ENCODE results near the gene NRIP1.

NRIP1 gene

DNA sequence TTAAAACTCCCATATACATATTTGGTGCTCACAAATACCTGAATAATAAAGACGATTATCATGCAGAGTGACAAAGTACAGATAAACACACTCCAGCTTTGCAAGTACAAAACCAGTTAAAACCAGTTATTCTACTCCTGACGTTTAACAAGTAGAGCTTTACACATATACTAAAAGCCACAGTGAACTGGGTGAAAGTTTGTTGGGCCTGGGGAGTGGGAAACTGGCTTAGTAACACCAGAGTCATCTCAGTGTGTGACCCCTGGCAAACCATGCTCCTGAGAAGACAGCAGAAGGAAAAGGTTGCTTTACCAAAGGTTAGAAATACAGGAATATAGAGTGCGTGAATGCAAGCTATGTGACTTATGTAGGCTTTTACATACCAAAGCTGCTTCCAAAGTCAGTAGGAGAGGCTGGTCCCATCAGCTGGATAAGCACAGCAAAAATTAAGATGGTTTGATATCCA lies 148.1 kb downstream of the NRIP1 start:
- H3K4me1 ChIP-seq (ENCODE audit: control insufficient read depth, low read length): no peaks in the 10 kb centered on the region
- H3K36me3 ChIP-seq (ENCODE audit: control insufficient read depth, low read length): no peaks in the 10 kb centered on the region
- H3K27me3 ChIP-seq (ENCODE audit: control insufficient read depth, low read length): no peaks in the 10 kb centered on the region
- no peaks in the 10 kb centered on the region for H4K20me1 ChIP-seq (ENCODE audit: control insufficient read depth, insufficient read depth, low read depth, low read length)
- H3F3A ChIP-seq (ENCODE audit: control insufficient read depth, insufficient read depth): no peaks in the 10 kb centered on the region
- no peak overlapping the region for H3K4me3 ChIP-seq (ENCODE audit: low read length)
- no peaks in the 10 kb centered on the region for H3K79me2 ChIP-seq (ENCODE audit: control insufficient read depth, low read length)
- H3K9me3 ChIP-seq (ENCODE audit: control insufficient read depth, insufficient read depth, low read length): peaks cover 4% of the 10 kb centered on the region; the same call in 1 of the 2 replicates
- H3K4me2 ChIP-seq (ENCODE audit: low read length): no peak overlapping the region
- H3K27ac ChIP-seq (ENCODE audit: low read depth, low read length): no peak overlapping the region
- TF ChIP-seq, protein P1, sequence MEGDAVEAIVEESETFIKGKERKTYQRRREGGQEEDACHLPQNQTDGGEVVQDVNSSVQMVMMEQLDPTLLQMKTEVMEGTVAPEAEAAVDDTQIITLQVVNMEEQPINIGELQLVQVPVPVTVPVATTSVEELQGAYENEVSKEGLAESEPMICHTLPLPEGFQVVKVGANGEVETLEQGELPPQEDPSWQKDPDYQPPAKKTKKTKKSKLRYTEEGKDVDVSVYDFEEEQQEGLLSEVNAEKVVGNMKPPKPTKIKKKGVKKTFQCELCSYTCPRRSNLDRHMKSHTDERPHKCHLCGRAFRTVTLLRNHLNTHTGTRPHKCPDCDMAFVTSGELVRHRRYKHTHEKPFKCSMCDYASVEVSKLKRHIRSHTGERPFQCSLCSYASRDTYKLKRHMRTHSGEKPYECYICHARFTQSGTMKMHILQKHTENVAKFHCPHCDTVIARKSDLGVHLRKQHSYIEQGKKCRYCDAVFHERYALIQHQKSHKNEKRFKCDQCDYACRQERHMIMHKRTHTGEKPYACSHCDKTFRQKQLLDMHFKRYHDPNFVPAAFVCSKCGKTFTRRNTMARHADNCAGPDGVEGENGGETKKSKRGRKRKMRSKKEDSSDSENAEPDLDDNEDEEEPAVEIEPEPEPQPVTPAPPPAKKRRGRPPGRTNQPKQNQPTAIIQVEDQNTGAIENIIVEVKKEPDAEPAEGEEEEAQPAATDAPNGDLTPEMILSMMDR (IDR thresholded peaks at IDR 0.05; ENCODE audit: low read depth, low read length, poor library complexity, severe bottlenecking): no peak
- no peak for TF ChIP-seq EZH2phosphoT487 (IDR thresholded peaks at IDR 0.05; ENCODE audit: borderline replicate concordance, low read length)
- H3K9me2 ChIP-seq (replicated peaks; ENCODE audit: control insufficient read depth, low read length): no peaks in the 10 kb centered on the region

DNA sequence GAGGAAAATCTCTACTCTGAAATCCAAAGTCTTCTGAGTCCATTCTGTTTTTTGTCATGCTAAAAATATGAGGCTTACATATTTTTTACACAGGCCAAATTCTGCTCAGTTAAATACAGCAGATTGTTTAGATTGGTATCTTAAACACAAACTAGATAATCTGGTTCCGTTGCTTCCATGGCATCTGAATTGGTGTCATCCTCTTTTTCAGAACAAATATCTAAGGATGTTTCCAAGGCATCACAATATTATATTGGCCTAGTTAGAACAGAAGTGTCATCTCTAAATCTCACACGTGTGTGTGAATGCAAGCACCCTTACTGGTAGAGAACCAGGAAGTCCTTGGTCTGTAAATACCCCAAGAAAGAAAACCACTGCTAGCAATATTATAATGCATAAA lies 151.2 kb downstream of the NRIP1 start:
- H3K4me3 ChIP-seq (ENCODE audit: low read length): no peak overlapping the region
- H3K9me3 ChIP-seq (ENCODE audit: control insufficient read depth, insufficient read depth, low read length): peaks cover 4% of the 10 kb centered on the region; the same call in 1 of the 2 replicates
- H3K27ac ChIP-seq (ENCODE audit: low read depth, low read length): no peak overlapping the region
- TF ChIP-seq, protein P1 (IDR thresholded peaks at IDR 0.05; ENCODE audit: low read depth, low read length, poor library complexity, severe bottlenecking): no peak
- TF ChIP-seq EZH2phosphoT487 (IDR thresholded peaks at IDR 0.05; ENCODE audit: borderline replicate concordance, low read length): no peak
- H3K79me2 ChIP-seq (ENCODE audit: control insufficient read depth, low read length): no peaks in the 10 kb centered on the region
- H3K27me3 ChIP-seq (ENCODE audit: control insufficient read depth, low read length): no peaks in the 10 kb centered on the region
- H3K9me2 ChIP-seq (replicated peaks; ENCODE audit: control insufficient read depth, low read length): no peaks in the 10 kb centered on the region
- H4K20me1 ChIP-seq (ENCODE audit: control insufficient read depth, insufficient read depth, low read depth, low read length): no peaks in the 10 kb centered on the region
- no peaks in the 10 kb centered on the region for H3K4me1 ChIP-seq (ENCODE audit: control insufficient read depth, low read length)
- H3K36me3 ChIP-seq (ENCODE audit: control insufficient read depth, low read length): no peaks in the 10 kb centered on the region
- H3F3A ChIP-seq (ENCODE audit: control insufficient read depth, insufficient read depth): no peaks in the 10 kb centered on the region
- no peak overlapping the region for H3K4me2 ChIP-seq (ENCODE audit: low read length)

DNA sequence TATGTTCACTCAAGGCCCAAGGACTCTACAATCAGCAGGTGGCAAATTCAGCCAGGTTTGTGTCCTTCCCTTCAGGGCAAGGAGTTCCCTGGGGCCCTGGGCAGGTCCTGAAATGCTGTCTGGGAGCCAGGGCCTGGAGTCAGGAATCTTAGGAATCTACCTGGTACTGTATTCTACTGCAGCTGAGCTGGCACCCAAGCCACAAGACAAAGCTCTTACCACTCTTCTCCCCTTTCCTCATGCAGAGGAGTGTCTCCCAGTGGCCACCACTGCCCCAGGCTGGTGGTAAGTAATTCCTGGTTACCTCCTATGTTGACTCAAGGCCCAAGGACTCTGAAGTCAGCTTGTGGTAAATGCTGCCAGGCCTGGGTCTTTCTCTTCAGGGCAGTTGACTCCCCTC lies 153.4 kb downstream of the NRIP1 start:
- H3K4me2 ChIP-seq (ENCODE audit: low read length): no peak overlapping the region
- H3K36me3 ChIP-seq (ENCODE audit: control insufficient read depth, low read length): no peaks in the 10 kb centered on the region
- H3K79me2 ChIP-seq (ENCODE audit: control insufficient read depth, low read length): no peaks in the 10 kb centered on the region
- no peak overlapping the region for H3K27ac ChIP-seq (ENCODE audit: low read depth, low read length)
- H4K20me1 ChIP-seq (ENCODE audit: control insufficient read depth, insufficient read depth, low read depth, low read length): no peaks in the 10 kb centered on the region
- H3K4me1 ChIP-seq (ENCODE audit: control insufficient read depth, low read length): no peaks in the 10 kb centered on the region
- no peaks in the 10 kb centered on the region for H3K9me2 ChIP-seq (replicated peaks; ENCODE audit: control insufficient read depth, low read length)
- H3K4me3 ChIP-seq (ENCODE audit: low read length): no peak overlapping the region
- peaks cover 4% of the 10 kb centered on the region; the same call in 1 of the 2 replicates for H3K9me3 ChIP-seq (ENCODE audit: control insufficient read depth, insufficient read depth, low read length)
- TF ChIP-seq, protein P1 (IDR thresholded peaks at IDR 0.05; ENCODE audit: low read depth, low read length, poor library complexity, severe bottlenecking): no peak
- no peak for TF ChIP-seq EZH2phosphoT487 (IDR thresholded peaks at IDR 0.05; ENCODE audit: borderline replicate concordance, low read length)
- no peaks in the 10 kb centered on the region for H3K27me3 ChIP-seq (ENCODE audit: control insufficient read depth, low read length)
- no peaks in the 10 kb centered on the region for H3F3A ChIP-seq (ENCODE audit: control insufficient read depth, insufficient read depth)

Measured in DOHH2 (cell line).